SK-N-SH treated with all-trans-retinoic acid at 6 μM for 48 hours (cell line): ENCODE data around the gene ARHGAP28.

Experiments
- ARNTL ChIP-seq: fragments of 450-650 bp; formaldehyde crosslinking; IDR thresholded peaks from 2 replicates; pipeline ENCODE4 v1.5.0; 2020; ENCODE audit warnings: low read depth, mild to moderate bottlenecking, moderate library complexity, borderline replicate concordance
- BACH2 ChIP-seq: fragments of 250-450 bp; sonication (Bioruptor Pico); IDR thresholded peaks from 2 replicates; pipeline ENCODE4 v1.9.0; 2021; ENCODE audit warnings: mild to moderate bottlenecking, borderline replicate concordance
- CREB5 ChIP-seq: fragments of 250-450 bp; sonication (Bioruptor Pico); IDR thresholded peaks from 2 replicates; pipeline ENCODE4 v1.5.1; 2020; ENCODE audit warnings: low read depth, mild to moderate bottlenecking, moderate library complexity
- ESRRG ChIP-seq: fragments of 250-450 bp; sonication (Bioruptor Pico); IDR thresholded peaks from 2 replicates; pipeline ENCODE4 v1.6.1; 2021; ENCODE audit warnings: mild to moderate bottlenecking
- OSR1 ChIP-seq: fragments of 250-450 bp; sonication (Bioruptor Pico); IDR thresholded peaks from 2 replicates; pipeline ENCODE4 v1.8.0; 2022; ENCODE audit warnings: moderate library complexity, mild to moderate bottlenecking, inconsistent platforms
- PATZ1 ChIP-seq: fragments of 250-450 bp; sonication (Bioruptor Pico); IDR thresholded peaks from 2 replicates; pipeline ENCODE4 v1.8.0; 2020; ENCODE audit warnings: mild to moderate bottlenecking, moderate library complexity, borderline replicate concordance
- POU6F1 ChIP-seq: fragments of 250-450 bp; sonication (Bioruptor Pico); IDR thresholded peaks from 2 replicates; pipeline ENCODE4 v1.8.0; 2021; ENCODE audit warnings: low read depth, mild to moderate bottlenecking, moderate library complexity, borderline replicate concordance
- RARB ChIP-seq: fragments of 250-450 bp; sonication (Bioruptor Pico); IDR thresholded peaks from 2 replicates; pipeline ENCODE4 v1.8.0; 2021; ENCODE audit warnings: mild to moderate bottlenecking, moderate library complexity
- ZFP3 ChIP-seq: fragments of 250-450 bp; sonication (Bioruptor Pico); IDR thresholded peaks from 2 replicates; pipeline ENCODE4 v1.5.0; 2020; ENCODE audit warnings: mild to moderate bottlenecking, moderate library complexity
- ZNF565 ChIP-seq: fragments of 450-650 bp; formaldehyde crosslinking; conservative IDR thresholded peaks from 2 replicates; pipeline ENCODE4 v1.5.0; 2020; ENCODE audit warnings: low read depth, mild to moderate bottlenecking, moderate library complexity
- ZNF8 ChIP-seq: fragments of 450-650 bp; formaldehyde crosslinking; IDR thresholded peaks from 2 replicates; pipeline ENCODE4 v1.5.0; 2020; ENCODE audit warnings: mild to moderate bottlenecking, moderate library complexity
- TF ChIP-seq, protein P1 (sequence below): fragments of 250-450 bp; sonication (Bioruptor Pico); IDR thresholded peaks from 2 replicates; pipeline ENCODE4 v1.5.0; 2020; ENCODE audit warnings: mild to moderate bottlenecking, moderate library complexity

DNA sequence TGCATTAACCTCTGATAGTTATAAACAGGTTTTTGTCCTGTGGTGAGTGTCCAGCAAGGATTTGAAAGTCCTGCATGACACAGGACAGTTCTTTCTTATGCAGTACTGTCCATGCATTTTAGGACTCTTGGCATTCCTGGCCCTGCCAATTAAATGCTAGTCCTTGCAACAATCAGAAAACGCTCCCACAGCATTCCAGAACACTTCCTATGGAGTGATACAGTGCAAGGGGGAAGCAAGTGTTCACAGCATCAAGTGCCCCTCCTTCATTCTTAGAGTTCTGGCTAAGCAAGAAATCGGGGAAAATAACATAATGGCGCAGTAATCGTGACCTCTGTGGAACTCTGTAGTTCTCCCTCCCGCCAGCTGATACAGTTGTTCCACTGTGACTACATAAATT, 62.9 kb downstream of the ARHGAP28 start:
- TF ChIP-seq ZNF565 (CRISPR knock-in tag) (no peak), RARB (CRISPR knock-in tag) (no peak), CREB5 (no peak), ZFP3 (CRISPR knock-in tag) (no peak), ARNTL (CRISPR knock-in tag) (no peak), PATZ1 (CRISPR knock-in tag) (no peak), POU6F1 (CRISPR knock-in tag) (no peak), OSR1 (CRISPR knock-in tag) (no peak), BACH2 (CRISPR knock-in tag) (no peak), ZNF8 (CRISPR knock-in tag) (no peak), ESRRG (CRISPR knock-in tag) (no peak)
- TF ChIP-seq, protein P1, sequence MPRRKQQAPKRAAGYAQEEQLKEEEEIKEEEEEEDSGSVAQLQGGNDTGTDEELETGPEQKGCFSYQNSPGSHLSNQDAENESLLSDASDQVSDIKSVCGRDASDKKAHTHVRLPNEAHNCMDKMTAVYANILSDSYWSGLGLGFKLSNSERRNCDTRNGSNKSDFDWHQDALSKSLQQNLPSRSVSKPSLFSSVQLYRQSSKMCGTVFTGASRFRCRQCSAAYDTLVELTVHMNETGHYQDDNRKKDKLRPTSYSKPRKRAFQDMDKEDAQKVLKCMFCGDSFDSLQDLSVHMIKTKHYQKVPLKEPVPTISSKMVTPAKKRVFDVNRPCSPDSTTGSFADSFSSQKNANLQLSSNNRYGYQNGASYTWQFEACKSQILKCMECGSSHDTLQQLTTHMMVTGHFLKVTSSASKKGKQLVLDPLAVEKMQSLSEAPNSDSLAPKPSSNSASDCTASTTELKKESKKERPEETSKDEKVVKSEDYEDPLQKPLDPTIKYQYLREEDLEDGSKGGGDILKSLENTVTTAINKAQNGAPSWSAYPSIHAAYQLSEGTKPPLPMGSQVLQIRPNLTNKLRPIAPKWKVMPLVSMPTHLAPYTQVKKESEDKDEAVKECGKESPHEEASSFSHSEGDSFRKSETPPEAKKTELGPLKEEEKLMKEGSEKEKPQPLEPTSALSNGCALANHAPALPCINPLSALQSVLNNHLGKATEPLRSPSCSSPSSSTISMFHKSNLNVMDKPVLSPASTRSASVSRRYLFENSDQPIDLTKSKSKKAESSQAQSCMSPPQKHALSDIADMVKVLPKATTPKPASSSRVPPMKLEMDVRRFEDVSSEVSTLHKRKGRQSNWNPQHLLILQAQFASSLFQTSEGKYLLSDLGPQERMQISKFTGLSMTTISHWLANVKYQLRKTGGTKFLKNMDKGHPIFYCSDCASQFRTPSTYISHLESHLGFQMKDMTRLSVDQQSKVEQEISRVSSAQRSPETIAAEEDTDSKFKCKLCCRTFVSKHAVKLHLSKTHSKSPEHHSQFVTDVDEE (CRISPR knock-in tag) = no peak
